Stimulated activated CD4-positive, alpha-beta T cell treated with anti-CD3 and anti-CD28 coated beads, TNF-alpha, amount 100 ng/mL, for 48 hours (primary cell): ENCODE results near the gene VAV2.

Experiments
- DNase-seq, 3 donors: peaks; one replicate each; pipeline ENCODE4 v3.0.0-alpha.2; 2020; ENCODE audit warnings: low read depth in 3 of 3

VAV2 gene

GRCh38 chr9:133952598-133953550 lies 39.2 kb downstream of the VAV2 start:
- DNase-seq, result no peak

- no peak for DNase-seq
These were observed 40.9 kb downstream of the VAV2 start for GRCh38 chr9:133951265-133951664.

- no peak for DNase-seq
These were observed 41.5 kb downstream of the VAV2 start for GRCh38 chr9:133950629-133951111.

GRCh38 chr9:133950192-133950591 lies 41.9 kb downstream of the VAV2 start:
- DNase-seq, result no peak

GRCh38 chr9:133949486-133950061 lies 42.5 kb downstream of the VAV2 start:
- no peak for DNase-seq

GRCh38 chr9:133948561-133949485 lies 43.3 kb downstream of the VAV2 start:
- DNase-seq, result no peak

- DNase-seq, result no peak
These were observed 44.0 kb downstream of the VAV2 start for GRCh38 chr9:133948131-133948530.

- no peak for DNase-seq
These were observed 45.2 kb downstream of the VAV2 start for GRCh38 chr9:133946840-133947486.

- DNase-seq, result no peak
These were observed 46.0 kb downstream of the VAV2 start for GRCh38 chr9:133945977-133946753.

- DNase-seq, result no peak
These were observed 46.7 kb downstream of the VAV2 start for GRCh38 chr9:133945314-133945975.

- DNase-seq, result no peak
These were observed 47.4 kb downstream of the VAV2 start for GRCh38 chr9:133944746-133945135.

GRCh38 chr9:133943781-133944745 lies 48.1 kb downstream of the VAV2 start:
- DNase-seq, result no peak

- DNase-seq, result no peak
These were observed 48.9 kb downstream of the VAV2 start for GRCh38 chr9:133943036-133943780.

GRCh38 chr9:133942206-133942975 lies 49.7 kb downstream of the VAV2 start:
- DNase-seq, result no peak

- no peak for DNase-seq
These were observed 52.3 kb downstream of the VAV2 start for GRCh38 chr9:133939845-133940244.

GRCh38 chr9:133939171-133939785 lies 52.8 kb downstream of the VAV2 start:
- no peak for DNase-seq

- no peak for DNase-seq
These were observed 53.4 kb downstream of the VAV2 start for GRCh38 chr9:133938753-133939152.
